Cardiac fibroblast (primary cell): ENCODE data around the gene CSMD2.

Experiments used
- DNase-seq, 2 donors: peaks; one replicate each; pipeline versions ENCODE4 v3.0.0 to v3.0.0-alpha.2; 2010; ENCODE audit warnings: low read depth in 2 of 2
- H3K4me3 ChIP-seq, 2 donors: replicated peaks in 1 of 2; 1 replicate in 1 of 2; 2 replicates in 1 of 2; pipeline ENCODE4 v1.5.1; 2011; ENCODE audit warnings: low read depth in 2 of 2, low read length in 2 of 2, mild to moderate bottlenecking in 2 of 2, moderate library complexity in 1 of 2
- TF ChIP-seq, protein P1 (sequence below): IDR thresholded peaks from one replicate; pipeline ENCODE4 v1.5.1; 2011; ENCODE audit warnings: low read depth, mild to moderate bottlenecking, low read length, inconsistent platforms

CSMD2 gene

DNA sequence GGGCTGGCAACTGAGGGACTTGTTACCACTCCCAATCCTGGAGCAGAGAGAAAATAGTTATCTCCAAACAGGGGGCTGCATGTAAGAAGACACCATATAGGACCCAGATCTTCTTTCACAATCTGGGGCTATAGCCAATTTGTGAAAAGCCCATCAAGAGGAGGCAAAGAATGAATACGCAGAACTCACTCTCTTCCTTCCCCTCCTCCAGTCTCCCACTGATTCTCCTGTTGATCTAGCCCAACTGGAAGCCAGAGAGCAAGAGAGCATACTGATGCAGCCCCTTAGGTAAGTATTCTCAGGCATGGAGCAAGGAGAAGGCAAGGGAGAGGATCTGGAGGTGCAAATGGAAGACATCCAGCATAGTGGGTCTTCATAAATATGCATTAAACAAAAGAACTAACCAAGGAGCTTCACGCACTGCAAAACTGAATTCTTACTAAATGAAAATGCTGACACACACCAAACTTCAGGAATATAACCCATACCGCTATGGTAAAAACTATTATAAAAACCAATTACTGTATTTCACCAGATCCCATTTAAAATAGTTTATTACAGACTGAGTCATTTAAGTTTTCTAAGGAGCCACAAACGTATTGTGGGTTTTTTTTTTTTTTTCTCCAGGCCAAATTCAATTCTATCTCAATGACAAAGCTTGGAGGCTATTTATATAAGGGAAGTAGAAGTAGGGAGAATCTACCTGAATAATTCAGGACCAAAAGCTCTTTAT, 316.7 kb downstream of the CSMD2 start:
- DNase-seq, result no peak
- TF ChIP-seq, protein P1, sequence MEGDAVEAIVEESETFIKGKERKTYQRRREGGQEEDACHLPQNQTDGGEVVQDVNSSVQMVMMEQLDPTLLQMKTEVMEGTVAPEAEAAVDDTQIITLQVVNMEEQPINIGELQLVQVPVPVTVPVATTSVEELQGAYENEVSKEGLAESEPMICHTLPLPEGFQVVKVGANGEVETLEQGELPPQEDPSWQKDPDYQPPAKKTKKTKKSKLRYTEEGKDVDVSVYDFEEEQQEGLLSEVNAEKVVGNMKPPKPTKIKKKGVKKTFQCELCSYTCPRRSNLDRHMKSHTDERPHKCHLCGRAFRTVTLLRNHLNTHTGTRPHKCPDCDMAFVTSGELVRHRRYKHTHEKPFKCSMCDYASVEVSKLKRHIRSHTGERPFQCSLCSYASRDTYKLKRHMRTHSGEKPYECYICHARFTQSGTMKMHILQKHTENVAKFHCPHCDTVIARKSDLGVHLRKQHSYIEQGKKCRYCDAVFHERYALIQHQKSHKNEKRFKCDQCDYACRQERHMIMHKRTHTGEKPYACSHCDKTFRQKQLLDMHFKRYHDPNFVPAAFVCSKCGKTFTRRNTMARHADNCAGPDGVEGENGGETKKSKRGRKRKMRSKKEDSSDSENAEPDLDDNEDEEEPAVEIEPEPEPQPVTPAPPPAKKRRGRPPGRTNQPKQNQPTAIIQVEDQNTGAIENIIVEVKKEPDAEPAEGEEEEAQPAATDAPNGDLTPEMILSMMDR, result no peak
- H3K4me3 ChIP-seq, result no peak overlapping the region

DNA sequence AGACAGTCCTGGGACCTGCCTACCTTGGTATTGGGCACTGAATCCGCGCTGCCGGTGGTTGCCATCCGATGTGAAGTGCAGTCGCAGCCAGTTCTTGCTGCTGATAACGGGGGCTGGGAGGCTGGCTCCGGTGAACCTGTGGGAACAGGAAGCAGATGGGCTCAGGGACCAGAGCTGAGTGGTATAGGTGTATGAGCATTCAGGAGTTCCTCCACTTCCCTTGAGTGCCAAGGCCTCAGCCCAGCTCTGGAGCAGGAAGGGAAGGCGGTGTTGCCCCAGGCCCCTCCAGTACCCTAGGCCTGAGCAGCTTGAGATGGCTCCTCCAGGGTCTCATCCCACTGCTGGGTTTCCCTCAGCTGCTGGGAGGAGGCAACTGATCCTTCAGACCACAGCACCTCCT, 318.2 kb downstream of the CSMD2 start:
- DNase-seq, result no peak
- H3K4me3 ChIP-seq, result no peak overlapping the region
- TF ChIP-seq, protein P1, result no peak

DNA sequence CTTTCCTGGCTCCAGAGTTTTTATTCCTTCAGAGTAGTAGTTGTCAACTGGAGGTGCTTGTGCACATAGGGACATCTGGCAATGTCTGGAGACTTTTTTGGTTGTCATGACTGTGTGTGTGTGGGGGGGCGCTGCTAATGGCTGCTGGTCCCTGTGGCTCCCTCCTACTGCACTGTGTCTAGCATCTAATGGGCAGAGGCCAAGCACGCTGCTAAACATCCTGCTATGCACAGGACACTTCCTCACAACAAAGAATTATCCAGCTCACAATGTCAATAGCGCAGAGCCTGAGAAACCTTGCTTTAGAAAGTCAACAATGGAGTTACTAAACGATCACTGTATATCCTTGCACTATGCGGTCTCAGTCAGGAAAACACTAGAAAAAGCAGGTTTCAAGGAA, 320.9 kb downstream of the CSMD2 start:
- no peak for DNase-seq
- TF ChIP-seq, protein P1, result no peak
- H3K4me3 ChIP-seq, result no peak overlapping the region

DNA sequence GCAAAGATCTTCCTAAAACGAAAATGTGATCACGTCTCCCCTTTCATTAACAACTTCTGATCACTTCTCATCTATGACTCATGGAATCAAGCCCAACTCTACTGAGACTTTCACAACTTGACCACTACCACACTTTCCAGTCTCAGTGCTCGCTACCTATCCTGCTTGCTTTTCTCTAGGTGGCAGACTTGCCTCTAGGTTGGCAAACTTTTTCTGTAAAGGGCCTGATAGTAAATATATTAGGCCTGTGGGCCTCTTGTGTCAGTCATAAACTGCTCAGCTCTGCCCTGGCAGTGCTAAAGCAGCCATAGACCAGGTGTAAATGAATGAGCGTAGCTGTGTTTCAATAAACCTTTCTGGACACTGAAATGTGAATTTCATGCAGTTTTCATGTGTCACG, 322.7 kb downstream of the CSMD2 start:
- H3K4me3 ChIP-seq, result no peak overlapping the region
- no peak for DNase-seq
- TF ChIP-seq, protein P1, result no peak

DNA sequence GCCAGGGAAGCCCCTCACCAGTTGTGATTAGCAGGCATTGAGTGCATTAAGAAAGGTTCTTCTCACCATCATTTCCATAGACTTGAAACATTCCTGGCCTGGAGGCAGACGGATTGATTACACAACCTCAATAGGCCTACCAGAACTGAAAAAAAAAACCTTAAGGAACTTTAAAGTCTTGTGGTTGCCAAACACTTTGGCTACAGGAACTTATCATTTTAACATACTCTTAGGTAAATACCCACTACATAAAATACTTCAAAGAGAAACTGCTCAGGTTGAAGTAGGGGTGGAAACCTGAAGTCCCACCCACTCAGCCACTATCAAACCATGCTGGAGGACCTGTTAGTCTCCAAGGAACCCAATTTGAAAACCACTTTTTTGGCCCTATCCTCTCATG, 323.5 kb downstream of the CSMD2 start:
- DNase-seq, result no peak
- TF ChIP-seq, protein P1, result no peak
- H3K4me3 ChIP-seq, result no peak overlapping the region

DNA sequence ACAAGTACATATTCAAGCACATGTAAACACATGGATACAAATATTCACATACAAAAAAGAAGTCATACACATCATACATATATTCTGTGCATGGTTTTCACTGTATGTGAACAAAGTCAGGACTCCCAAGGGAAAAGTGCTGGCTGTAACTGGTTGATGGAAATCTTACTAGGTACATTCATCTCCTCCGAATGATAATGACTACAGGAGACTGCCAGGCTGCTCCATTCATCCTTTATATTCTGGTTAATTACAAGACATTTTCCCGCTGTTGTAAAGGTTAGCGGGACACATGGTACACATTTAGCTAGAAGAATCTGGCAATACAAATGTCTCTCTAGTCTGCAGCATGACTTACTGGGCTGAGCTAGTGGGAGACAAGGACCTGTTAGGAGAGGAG, 327.4 kb downstream of the CSMD2 start:
- H3K4me3 ChIP-seq, result no peak overlapping the region
- DNase-seq, result no peak
- TF ChIP-seq, protein P1, result no peak

DNA sequence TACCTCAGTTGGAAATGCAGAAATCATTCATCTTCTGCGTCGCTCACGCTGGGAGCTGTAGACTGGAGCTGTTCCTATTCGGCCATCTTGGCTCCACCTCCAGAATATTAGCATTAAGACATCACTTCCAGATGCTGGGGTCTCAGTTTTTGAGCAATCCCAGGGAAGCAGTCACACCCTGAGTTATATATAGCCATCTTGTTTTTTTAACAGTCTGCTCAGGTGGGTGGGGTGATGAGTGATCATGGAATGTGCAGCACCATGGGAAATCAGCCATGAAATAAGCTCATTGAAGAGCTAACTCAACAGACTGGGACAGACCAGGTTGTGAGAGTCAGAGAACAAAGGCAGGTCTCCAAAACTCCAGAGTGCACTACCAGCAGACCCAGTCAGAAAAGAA, 328.1 kb downstream of the CSMD2 start:
- no peak overlapping the region for H3K4me3 ChIP-seq
- TF ChIP-seq, protein P1, result no peak
- DNase-seq, result no peak
